GM19324 (cell line): Measurements from ENCODE around the gene APOLD1.
"Not testable (repeated sequence)": the region's sequence is repeated elsewhere in the genome, so short reads cannot be mapped to it uniquely, and the experiment has no call there.

Source experiments
- ATAC-seq: cut with Tn5 transposase; IDR thresholded peaks from one replicate; pipeline ENCODE4 v1.9.1; 2021; ENCODE audit warnings: mild to moderate bottlenecking, moderate library complexity; ENCODE audit not compliant: unreplicated experiment, low FRiP score

APOLD1 gene

GRCh38 chr12:12837025-12837812, 51.8 kb downstream of the APOLD1 start:
- ATAC-seq = peak; percentile 63

- no peak for ATAC-seq
These were observed 52.3 kb downstream of the APOLD1 start for GRCh38 chr12:12837813-12838153.

GRCh38 chr12:12839003-12839395, 53.5 kb downstream of the APOLD1 start:
- no peak for ATAC-seq

GRCh38 chr12:12839439-12839838, 54.0 kb downstream of the APOLD1 start:
- not testable (repeated sequence) for ATAC-seq

GRCh38 chr12:12839873-12840579, 54.6 kb downstream of the APOLD1 start:
- no peak for ATAC-seq

- no peak for ATAC-seq
These were observed 55.1 kb downstream of the APOLD1 start for GRCh38 chr12:12840580-12840899.
